ENCODE results near the gene RPP40. TPM values are rescaled to one million over a fixed set of nuclear protein-coding genes. Genes with fewer than 3 reads are reported as not detected.

The RPP40 gene
- total RNA-seq, 1 experiment from 2014 or later: 25.9 TPM

DNA sequence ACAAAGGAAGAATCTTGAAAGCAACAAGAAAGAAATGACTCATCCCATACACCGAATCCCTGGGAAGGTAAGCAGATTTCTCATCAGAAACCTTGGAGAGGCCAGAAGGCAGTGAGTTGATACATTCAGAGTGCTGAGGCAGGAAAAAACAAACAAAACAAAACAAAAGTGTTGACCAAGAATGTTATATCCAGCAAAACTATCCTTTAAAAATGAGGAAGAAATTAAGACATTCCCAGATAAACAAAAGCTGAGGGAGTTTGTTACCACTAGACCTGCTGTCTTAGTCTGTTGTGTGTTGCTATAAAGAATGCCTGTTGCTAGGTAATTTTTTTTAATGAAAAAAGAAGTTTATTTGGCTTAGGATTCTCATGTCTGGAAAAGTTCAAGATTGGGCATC is 47.6 kb upstream of the RPP40 start:
- CTCF ChIA-PET: no interaction called here
- Histone ChIP-seq H3K27ac (ENCODE audit: low read length) (no peak overlapping the region), H3K9me3 (ENCODE audit: control insufficient read depth, insufficient read depth, low read depth, low read length) (peaks cover 13% of the 10 kb centered on the region; the same call in 1 of the 2 replicates), H3K27me3 (ENCODE audit: control insufficient read depth, insufficient read depth, low read length) (no peaks in the 10 kb centered on the region; the same call in 1 of the 2 replicates), H3K36me3 (ENCODE audit: control insufficient read depth, insufficient read depth, low read length) (no peaks in the 10 kb centered on the region), H3K4me1 (ENCODE audit: control insufficient read depth, insufficient read depth, low read length) (no peaks in the 10 kb centered on the region), H3K4me3 (ENCODE audit: low read depth in 2 of 2, low read length in 2 of 2) (no peak overlapping the region)
- BruUV-seq (replicated peaks): no TSS peak
- in situ Hi-C loops (cut with HindIII; ENCODE audit: low pct_unique_long_range_greater_than_20kb, low sequenced_read_pairs) (no loop called here), intact Hi-C loops (cut with micrococcal nuclease; ENCODE audit: unreplicated experiment) (no loop called here)
- DNase-seq (ENCODE audit: low read depth, low spot score): no peak
- TF ChIP-seq, protein P1, sequence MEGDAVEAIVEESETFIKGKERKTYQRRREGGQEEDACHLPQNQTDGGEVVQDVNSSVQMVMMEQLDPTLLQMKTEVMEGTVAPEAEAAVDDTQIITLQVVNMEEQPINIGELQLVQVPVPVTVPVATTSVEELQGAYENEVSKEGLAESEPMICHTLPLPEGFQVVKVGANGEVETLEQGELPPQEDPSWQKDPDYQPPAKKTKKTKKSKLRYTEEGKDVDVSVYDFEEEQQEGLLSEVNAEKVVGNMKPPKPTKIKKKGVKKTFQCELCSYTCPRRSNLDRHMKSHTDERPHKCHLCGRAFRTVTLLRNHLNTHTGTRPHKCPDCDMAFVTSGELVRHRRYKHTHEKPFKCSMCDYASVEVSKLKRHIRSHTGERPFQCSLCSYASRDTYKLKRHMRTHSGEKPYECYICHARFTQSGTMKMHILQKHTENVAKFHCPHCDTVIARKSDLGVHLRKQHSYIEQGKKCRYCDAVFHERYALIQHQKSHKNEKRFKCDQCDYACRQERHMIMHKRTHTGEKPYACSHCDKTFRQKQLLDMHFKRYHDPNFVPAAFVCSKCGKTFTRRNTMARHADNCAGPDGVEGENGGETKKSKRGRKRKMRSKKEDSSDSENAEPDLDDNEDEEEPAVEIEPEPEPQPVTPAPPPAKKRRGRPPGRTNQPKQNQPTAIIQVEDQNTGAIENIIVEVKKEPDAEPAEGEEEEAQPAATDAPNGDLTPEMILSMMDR (IDR thresholded peaks at IDR 0.05): no peak
- TF ChIP-seq, protein P2, sequence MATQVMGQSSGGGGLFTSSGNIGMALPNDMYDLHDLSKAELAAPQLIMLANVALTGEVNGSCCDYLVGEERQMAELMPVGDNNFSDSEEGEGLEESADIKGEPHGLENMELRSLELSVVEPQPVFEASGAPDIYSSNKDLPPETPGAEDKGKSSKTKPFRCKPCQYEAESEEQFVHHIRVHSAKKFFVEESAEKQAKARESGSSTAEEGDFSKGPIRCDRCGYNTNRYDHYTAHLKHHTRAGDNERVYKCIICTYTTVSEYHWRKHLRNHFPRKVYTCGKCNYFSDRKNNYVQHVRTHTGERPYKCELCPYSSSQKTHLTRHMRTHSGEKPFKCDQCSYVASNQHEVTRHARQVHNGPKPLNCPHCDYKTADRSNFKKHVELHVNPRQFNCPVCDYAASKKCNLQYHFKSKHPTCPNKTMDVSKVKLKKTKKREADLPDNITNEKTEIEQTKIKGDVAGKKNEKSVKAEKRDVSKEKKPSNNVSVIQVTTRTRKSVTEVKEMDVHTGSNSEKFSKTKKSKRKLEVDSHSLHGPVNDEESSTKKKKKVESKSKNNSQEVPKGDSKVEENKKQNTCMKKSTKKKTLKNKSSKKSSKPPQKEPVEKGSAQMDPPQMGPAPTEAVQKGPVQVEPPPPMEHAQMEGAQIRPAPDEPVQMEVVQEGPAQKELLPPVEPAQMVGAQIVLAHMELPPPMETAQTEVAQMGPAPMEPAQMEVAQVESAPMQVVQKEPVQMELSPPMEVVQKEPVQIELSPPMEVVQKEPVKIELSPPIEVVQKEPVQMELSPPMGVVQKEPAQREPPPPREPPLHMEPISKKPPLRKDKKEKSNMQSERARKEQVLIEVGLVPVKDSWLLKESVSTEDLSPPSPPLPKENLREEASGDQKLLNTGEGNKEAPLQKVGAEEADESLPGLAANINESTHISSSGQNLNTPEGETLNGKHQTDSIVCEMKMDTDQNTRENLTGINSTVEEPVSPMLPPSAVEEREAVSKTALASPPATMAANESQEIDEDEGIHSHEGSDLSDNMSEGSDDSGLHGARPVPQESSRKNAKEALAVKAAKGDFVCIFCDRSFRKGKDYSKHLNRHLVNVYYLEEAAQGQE (IDR thresholded peaks at IDR 0.05; ENCODE audit: insufficient read depth in 1 of 2, low read depth in 2 of 2, low read length in 1 of 2): no peak
- TF ChIP-seq SIN3A (IDR thresholded peaks at IDR 0.05; ENCODE audit: borderline replicate concordance, insufficient read depth, low read depth, low read length) (no peak), TCF7L2 (IDR thresholded peaks at IDR 0.05; ENCODE audit: low read depth, low read length) (no peak), POLR2AphosphoS5 (IDR thresholded peaks at IDR 0.05; ENCODE audit: low read depth, low read length) (no peak)
- POLR2A ChIA-PET: no interaction called here
- no peak for ATAC-seq

DNA sequence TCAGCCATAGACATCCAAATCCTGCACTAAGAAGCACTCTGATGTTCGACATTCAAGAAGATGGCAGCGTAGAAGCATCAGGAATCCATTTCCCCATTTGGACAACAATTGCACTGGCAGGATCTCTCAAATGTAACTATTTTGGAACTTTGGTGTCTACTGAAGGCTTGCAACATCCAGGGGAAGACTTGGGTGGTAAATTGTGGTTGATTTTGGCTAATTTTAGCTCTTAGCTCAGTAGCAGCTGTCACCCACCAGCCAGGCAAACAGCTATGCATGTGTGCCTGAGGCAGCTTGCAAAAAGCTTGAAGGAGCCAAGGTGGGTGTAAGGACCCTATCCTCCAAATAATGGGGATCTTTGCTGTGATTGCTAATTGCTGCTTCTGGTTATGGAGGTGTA is 46.2 kb upstream of the RPP40 start:
- TF ChIP-seq SIN3A (IDR thresholded peaks at IDR 0.05; ENCODE audit: borderline replicate concordance, insufficient read depth, low read depth, low read length): no peak
- no peak for TF ChIP-seq POLR2AphosphoS5 (IDR thresholded peaks at IDR 0.05; ENCODE audit: low read depth, low read length)
- no peak for TF ChIP-seq TCF7L2 (IDR thresholded peaks at IDR 0.05; ENCODE audit: low read depth, low read length)
- TF ChIP-seq, protein P1 (IDR thresholded peaks at IDR 0.05): no peak
- TF ChIP-seq, protein P2 (IDR thresholded peaks at IDR 0.05; ENCODE audit: insufficient read depth in 1 of 2, low read depth in 2 of 2, low read length in 1 of 2): no peak
- Histone ChIP-seq H3K27ac (ENCODE audit: low read length) (no peak overlapping the region), H3K4me1 (ENCODE audit: control insufficient read depth, insufficient read depth, low read length) (no peaks in the 10 kb centered on the region), H3K36me3 (ENCODE audit: control insufficient read depth, insufficient read depth, low read length) (no peaks in the 10 kb centered on the region), H3K9me3 (ENCODE audit: control insufficient read depth, insufficient read depth, low read depth, low read length) (peaks cover 13% of the 10 kb centered on the region; the same call in 1 of the 2 replicates), H3K4me3 (ENCODE audit: low read depth in 2 of 2, low read length in 2 of 2) (no peak overlapping the region), H3K27me3 (ENCODE audit: control insufficient read depth, insufficient read depth, low read length) (no peaks in the 10 kb centered on the region; the same call in 1 of the 2 replicates)
- no peak for DNase-seq (ENCODE audit: low read depth, low spot score)
- CTCF ChIA-PET: interaction anchor here (0.6 kb wide), 1 partner anchor 47 kb away, joined by 6 read pairs; no protein-coding TSS in a partner anchor
- no TSS peak for BruUV-seq (replicated peaks)
- ATAC-seq: no peak
- in situ Hi-C loops (cut with HindIII; ENCODE audit: low pct_unique_long_range_greater_than_20kb, low sequenced_read_pairs): no loop called here
- intact Hi-C loops (cut with micrococcal nuclease; ENCODE audit: unreplicated experiment): no loop called here
- POLR2A ChIA-PET: no interaction called here

Measured in Panc1 (cell line).